Glomerular visceral epithelial cell (primary cell): ENCODE data around the gene MCF2L2.
A peak's percentile ranks its signal among the peaks of the same experiment; 100 is the strongest.

Experiments used
- DNase-seq: peaks from one replicate; pipeline ENCODE4 v3.0.0-alpha.2; 2016; ENCODE audit errors: extremely low spot score

The MCF2L2 gene

GRCh38 chr3:183267140-183267539, 161.3 kb downstream of the MCF2L2 start:
- DNase-seq = no peak

GRCh38 chr3:183266454-183266853, 162.0 kb downstream of the MCF2L2 start:
- no peak for DNase-seq

DNA sequence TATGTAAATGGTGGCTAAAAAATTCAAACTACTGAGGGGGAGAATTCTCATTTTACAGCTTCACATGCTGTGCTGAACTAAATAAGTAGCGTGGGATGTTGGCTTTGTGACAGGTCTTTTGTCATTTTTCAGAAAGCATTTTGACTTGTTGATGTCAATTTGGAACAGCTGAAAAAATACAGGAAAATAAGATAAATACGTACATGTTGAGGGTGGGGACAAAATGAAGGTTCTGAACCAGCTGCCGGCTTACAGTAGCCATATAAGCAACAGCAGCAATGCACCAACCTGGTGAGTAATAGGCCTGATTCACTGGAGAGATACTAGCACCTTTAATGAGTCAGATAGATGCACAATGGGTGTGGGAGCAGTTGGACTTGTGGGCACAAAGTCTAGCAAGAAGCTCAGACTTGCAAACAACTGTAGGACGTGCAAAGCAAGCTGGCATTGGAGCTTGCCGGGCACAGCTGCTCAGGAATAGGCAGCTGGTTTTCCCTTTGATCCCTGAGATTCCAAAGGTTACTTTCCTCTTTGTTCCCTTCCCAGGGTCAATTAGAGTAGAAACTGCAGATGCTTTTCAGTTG, 162.5 kb downstream of the MCF2L2 start:
- peak; percentile 83 for DNase-seq

DNA sequence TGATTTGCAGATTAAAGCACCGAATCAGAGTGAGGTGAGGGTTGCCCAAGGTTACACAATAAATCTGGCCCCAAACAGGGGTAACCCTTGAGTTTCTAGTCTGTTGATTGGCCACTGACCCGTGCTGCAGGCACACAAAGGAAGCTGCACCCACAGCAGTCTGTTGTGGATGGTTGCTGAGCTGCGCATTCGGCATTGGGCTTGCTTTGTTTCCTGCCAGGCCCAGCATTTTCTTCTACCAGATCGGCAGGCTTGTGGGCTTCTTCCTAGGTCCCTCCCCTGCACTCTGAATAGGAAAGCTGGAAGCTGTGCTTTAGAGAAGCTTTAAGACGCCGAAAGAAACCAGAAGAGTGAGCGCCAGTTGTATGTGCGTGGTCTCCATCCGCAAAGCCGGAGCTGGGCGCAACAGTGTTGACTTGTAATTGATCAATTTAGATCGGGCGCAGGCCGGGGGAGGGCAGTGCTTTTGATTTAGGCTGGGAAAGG, 163.2 kb downstream of the MCF2L2 start:
- DNase-seq = peak; percentile 25

DNA sequence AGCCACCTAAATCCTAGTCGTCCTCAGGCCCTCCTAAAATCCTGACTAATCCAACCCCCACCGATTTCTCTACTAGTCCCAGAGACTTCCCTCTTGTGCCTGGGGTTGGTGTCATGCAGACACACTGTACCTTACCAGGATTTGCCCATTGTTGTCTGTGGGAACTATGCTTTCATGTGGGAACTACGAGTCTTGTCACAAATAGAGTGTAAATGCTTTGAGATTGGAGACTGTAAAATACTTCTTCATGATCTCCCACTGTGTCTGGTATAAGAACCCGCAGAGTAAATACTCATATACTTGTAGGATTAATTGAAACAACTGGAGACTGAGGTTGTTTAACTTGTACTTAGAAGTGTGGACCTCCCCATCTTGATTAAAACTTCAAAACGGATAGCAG, 164.2 kb downstream of the MCF2L2 start:
- DNase-seq = no peak

- DNase-seq = no peak
These were observed 165.5 kb downstream of the MCF2L2 start for GRCh38 chr3:183262875-183263378.

- DNase-seq = no peak
These were observed 167.2 kb downstream of the MCF2L2 start for GRCh38 chr3:183261151-183261724.

GRCh38 chr3:183260167-183260904, 168.1 kb downstream of the MCF2L2 start:
- DNase-seq = no peak

GRCh38 chr3:183259621-183260020, 168.8 kb downstream of the MCF2L2 start:
- no peak for DNase-seq

DNA sequence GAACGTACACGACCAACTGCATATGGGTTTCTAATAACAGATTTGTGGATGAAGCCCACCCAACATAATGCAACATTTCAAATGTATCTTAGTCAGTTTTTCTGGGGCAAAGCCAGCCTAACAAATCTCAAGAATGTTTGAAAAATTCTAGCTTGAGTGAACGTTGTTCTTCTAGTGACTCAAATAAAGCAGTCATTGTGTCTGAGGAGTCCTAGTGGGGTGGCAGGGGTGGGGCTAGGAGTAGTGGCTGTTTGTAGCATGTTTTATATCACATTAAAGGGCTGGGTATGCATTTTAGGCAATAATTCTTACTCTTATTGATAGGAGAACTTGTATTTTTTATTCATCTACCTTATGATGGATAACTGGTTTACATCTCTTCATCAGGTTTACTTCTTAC, 169.3 kb downstream of the MCF2L2 start:
- DNase-seq = no peak

DNA sequence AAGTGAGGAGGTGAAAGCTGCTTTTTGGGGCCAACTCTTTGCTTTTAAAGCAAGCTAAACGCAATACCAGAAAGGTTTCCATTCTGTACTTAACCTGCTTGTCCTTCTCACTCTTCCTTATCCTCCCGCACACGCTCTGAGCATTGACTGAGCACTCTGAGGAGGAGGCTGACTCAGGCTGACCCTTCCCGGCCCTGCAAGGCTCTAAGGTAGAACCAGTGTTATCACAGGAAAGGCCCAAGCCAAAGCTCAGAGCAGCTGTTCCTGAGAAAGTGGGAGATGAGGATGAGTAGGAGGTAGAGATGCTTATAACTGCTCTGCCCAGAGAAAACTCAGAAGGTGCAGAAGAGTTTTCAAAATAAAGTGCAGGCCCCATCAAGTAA, 173.1 kb downstream of the MCF2L2 start:
- peak; percentile 63 for DNase-seq

GRCh38 chr3:183254487-183255347, 173.7 kb downstream of the MCF2L2 start:
- peak; percentile 22 for DNase-seq

DNA sequence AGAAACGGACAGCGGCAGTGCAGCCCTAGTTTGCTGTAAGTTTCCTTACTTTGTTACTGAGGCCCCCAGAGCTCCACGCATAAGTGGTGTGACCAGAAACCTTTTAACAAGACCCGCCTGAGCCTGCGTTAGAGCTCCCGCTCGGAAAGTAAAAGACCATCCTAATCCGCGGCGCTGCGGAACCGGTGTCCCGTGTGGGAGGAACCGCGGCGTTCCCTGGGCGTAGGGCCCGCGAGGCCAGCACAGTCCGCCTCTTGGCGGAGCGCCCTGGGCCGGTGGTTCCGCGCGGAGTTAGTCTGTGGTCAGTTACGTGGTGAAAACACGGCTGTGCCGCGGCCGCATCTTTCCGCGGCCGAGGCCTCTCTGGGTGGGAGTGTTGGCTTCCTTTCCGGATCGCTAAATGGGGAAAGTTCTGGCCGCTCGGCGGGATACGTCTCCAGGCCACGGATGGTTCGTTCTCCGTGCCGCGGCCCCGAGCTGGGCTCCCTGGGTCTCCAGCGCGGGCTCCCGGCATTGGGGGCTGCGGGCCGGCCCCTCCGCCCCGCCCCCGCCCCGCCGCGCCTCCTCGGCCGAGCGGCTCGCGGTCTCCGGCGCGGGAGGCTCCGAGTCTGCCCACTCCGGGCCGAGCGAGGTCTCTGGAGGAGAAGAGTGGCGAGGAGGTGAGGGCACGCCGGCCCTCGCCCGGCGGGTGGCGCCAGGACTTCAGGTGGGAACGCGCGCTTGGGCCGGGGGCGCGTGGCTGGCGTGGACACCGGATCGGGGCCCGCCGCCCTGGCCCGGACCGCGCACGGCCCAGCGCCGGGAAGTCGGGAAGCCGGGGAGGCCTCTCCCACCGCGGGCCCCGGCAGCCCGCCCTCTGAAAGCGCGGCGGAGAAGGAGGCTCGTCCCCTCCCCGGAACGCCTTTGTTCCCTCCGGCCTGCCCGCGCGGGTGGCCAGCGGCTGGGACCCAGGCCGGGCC, 174.6 kb downstream of the MCF2L2 start:
- DNase-seq = peak; percentile 58

DNA sequence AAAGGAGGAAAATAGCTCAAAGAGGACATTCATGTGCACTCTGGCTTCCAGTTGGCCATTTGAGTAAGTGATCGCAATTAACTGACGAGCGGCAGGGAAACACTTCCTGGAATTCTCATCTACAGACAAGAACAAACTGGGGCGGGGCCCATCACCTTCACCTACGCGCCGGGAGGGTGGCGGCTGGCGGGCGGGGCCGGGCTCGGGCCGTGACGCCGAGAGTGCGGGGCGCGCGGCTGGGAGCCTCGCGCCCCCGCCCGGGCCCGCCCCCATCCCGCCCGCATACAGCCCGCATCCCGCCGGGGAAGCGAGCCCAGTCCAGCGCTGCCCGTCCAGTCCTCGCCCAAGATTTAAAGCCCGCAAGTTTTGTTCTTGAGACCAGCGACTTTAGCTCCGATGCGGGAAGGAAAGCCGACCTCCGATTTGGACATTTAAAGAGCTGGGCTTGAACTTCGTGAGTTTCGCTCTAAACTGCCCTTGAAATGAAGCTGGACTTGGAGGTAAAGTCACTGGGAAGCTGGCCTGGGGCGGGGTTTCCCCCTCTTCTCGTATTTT, 175.4 kb downstream of the MCF2L2 start, which contains the start of gene B3GNT5:
Gene B3GNT5, plus strand, starts transcription at position 281 of the 555 bp plus-strand sequence. CDS start 16,546 bp downstream, outside the sequence.
- peak; percentile 22 for DNase-seq

GRCh38 chr3:183252118-183252782, 176.2 kb downstream of the MCF2L2 start:
- no peak for DNase-seq

- no peak for DNase-seq
These were observed 179.3 kb downstream of the MCF2L2 start for GRCh38 chr3:183249006-183249718.

DNA sequence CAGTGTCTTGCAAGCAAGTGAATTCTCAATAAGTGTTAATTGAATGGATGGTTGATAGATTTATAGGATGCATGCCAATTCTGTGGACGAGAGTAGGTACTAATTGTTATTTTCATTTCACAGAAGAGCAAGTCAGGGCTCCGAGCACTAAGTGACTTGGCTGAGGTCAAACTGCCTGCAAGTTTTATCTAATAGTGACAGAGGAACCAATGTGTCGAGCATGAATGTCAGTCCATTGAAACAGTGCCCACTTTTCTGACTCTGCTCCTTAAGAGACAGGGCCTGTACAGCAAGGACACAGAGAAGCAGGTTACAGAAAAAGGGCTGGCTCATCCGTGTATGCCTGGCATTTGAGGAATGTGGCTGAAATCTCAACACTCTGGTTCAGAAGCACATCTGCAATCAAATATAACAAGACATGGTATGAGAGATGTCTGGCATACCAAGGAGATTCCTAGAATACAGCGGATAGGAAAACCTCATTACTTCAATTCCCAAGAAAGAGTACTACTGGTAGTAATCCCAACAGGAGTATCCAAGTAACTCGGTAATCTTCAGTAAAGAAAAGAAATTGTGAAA, 181.3 kb downstream of the MCF2L2 start:
- peak; percentile 68 for DNase-seq

GRCh38 chr3:183244981-183245476, 183.4 kb downstream of the MCF2L2 start:
- DNase-seq = no peak
